Neural cell (in vitro differentiated cells): Measurements from ENCODE around the gene CHERP. TPM values are rescaled to one million over a fixed set of nuclear protein-coding genes. Genes with fewer than 3 reads are reported as not detected.
A peak's percentile ranks its signal among the peaks of the same experiment; 100 is the strongest.

Source experiments
- H2AFZ ChIP-seq: fragments of 200-600, 300-800 bp; sonication (generic), shearing (Covaris generic); 2 replicates; pipeline ENCODE4 v1.6.0; 2014; ENCODE audit warnings: low read depth, mild to moderate bottlenecking, antibody characterized with exemption, low read length, moderate library complexity
- H3F3A ChIP-seq: fragments of 200-600 bp; shearing (Covaris generic); 2 replicates; pipeline ENCODE4 v1.6.1; 2016; ENCODE audit warnings: mild to moderate bottlenecking, moderate library complexity, mixed read lengths, antibody characterized with exemption, low read length; ENCODE audit not compliant: insufficient read depth, poor library complexity, severe bottlenecking
- H3K27ac ChIP-seq: fragments of 200-600, 300-800 bp; sonication (generic), shearing (Covaris generic); 2 replicates; pipeline ENCODE4 v1.5.1; 2014; ENCODE audit warnings: mild to moderate bottlenecking, low read length, moderate library complexity
- H3K27me3 ChIP-seq: fragments of 300-800, 200-600 bp; sonication (generic), shearing (Covaris generic); 2 replicates; pipeline ENCODE4 v1.6.0; 2014; ENCODE audit warnings: mild to moderate bottlenecking, low read depth, low read length, moderate library complexity; ENCODE audit not compliant: insufficient read depth
- H3K36me3 ChIP-seq: fragments of 300-800, 200-600 bp; sonication (generic), shearing (Covaris generic); 2 replicates; pipeline ENCODE4 v1.5.1; 2014; ENCODE audit warnings: mild to moderate bottlenecking, antibody characterized with exemption, low read length, moderate library complexity; ENCODE audit not compliant: insufficient read depth
- H3K4me2 ChIP-seq: fragments of 300-800, 200-600 bp; sonication (generic), shearing (Covaris generic); 2 replicates; pipeline ENCODE4 v1.6.0; 2014; ENCODE audit warnings: mild to moderate bottlenecking, low read length
- H3K4me3 ChIP-seq: fragments of 300-800, 200-600 bp; sonication (generic), shearing (Covaris generic); 2 replicates; pipeline ENCODE4 v1.5.1; 2014; ENCODE audit warnings: mild to moderate bottlenecking, low read length, moderate library complexity
- H3K79me2 ChIP-seq: fragments of 200-600 bp; shearing (Covaris generic); replicated peaks from 2 replicates; pipeline ENCODE4 v1.6.0; 2014; ENCODE audit warnings: mild to moderate bottlenecking, low read length, moderate library complexity; ENCODE audit not compliant: insufficient read depth
- H3K9ac ChIP-seq: fragments of 300-800, 200-600 bp; sonication (generic), shearing (Covaris generic); 2 replicates; pipeline ENCODE4 v1.6.1; 2016; ENCODE audit warnings: mild to moderate bottlenecking, low read length, mixed read lengths
- H3K9me2 ChIP-seq: fragments of 200-600 bp; shearing (Covaris generic); 2 replicates; pipeline ENCODE4 v1.6.1; 2016; ENCODE audit warnings: mild to moderate bottlenecking, low read length, mixed read lengths; ENCODE audit not compliant: insufficient read depth
- H3K9me3 ChIP-seq: fragments of 200-600, 300-800 bp; sonication (generic), shearing (Covaris generic); 2 replicates; pipeline ENCODE4 v1.6.1; 2016; ENCODE audit warnings: mild to moderate bottlenecking, mixed run types, low read length, moderate library complexity, mixed read lengths
- H4K20me1 ChIP-seq: fragments of 200-600 bp; shearing (Covaris generic); 2 replicates; pipeline ENCODE4 v1.6.1; 2016; ENCODE audit warnings: mild to moderate bottlenecking, mixed run types; ENCODE audit not compliant: insufficient read depth
- EP300 ChIP-seq: fragments of 450-650 bp; conservative IDR thresholded peaks from 2 replicates; pipeline ENCODE4 v1.6.1; 2014; ENCODE audit warnings: antibody characterized with exemption, mild to moderate bottlenecking, moderate library complexity; ENCODE audit not compliant: poor library complexity, severe bottlenecking
- EZH2 ChIP-seq: fragments of 200-600, 300-800 bp; shearing (Covaris generic), sonication (generic); IDR thresholded peaks from 2 replicates; pipeline ENCODE4 v1.6.1; 2014; ENCODE audit warnings: antibody characterized with exemption, low read length, borderline replicate concordance, mild to moderate bottlenecking; ENCODE audit not compliant: insufficient read depth, poor library complexity, severe bottlenecking
- MXI1 ChIP-seq: fragments of 450-650 bp; conservative IDR thresholded peaks from 2 replicates; pipeline ENCODE4 v1.6.1; 2014; ENCODE audit warnings: antibody characterized with exemption, mild to moderate bottlenecking; ENCODE audit not compliant: poor library complexity, severe bottlenecking
- POLR2AphosphoS5 ChIP-seq: IDR thresholded peaks from 2 replicates; pipeline ENCODE4 v1.6.1; 2012
- RAD21 ChIP-seq: fragments of 450-650 bp; conservative IDR thresholded peaks from 2 replicates; pipeline ENCODE4 v1.6.1; 2014; ENCODE audit warnings: antibody characterized with exemption, mild to moderate bottlenecking, moderate library complexity
- SMC3 ChIP-seq: fragments of 450-650 bp; conservative IDR thresholded peaks from 2 replicates; pipeline ENCODE4 v1.6.1; 2014; ENCODE audit warnings: antibody characterized with exemption, mild to moderate bottlenecking, moderate library complexity; ENCODE audit not compliant: poor library complexity
- TAF1 ChIP-seq: IDR thresholded peaks from 2 replicates; pipeline ENCODE4 v1.6.1; 2012; ENCODE audit warnings: low read depth
- polyA plus RNA-seq: library from polyadenylated mRNA; depleted of rRNA; stranded (reverse); fragments of >200 nt; gene quantifications from 2 replicates; pipeline ENCODE4 v1.2.3, GENCODE V29; 2014
- TF ChIP-seq, protein P1 (sequence below): IDR thresholded peaks from 2 replicates; pipeline ENCODE4 v1.6.1; 2012; ENCODE audit warnings: borderline replicate concordance
- TF ChIP-seq, protein P2 (sequence below): fragments of 450-650 bp; IDR thresholded peaks from 2 replicates; pipeline ENCODE4 v1.5.1; 2014; ENCODE audit warnings: antibody characterized with exemption, mild to moderate bottlenecking, moderate library complexity; ENCODE audit not compliant: poor library complexity, severe bottlenecking

Gene CHERP
- polyA plus RNA-seq, 1 donor from 2014 or later: 5.4 TPM

DNA sequence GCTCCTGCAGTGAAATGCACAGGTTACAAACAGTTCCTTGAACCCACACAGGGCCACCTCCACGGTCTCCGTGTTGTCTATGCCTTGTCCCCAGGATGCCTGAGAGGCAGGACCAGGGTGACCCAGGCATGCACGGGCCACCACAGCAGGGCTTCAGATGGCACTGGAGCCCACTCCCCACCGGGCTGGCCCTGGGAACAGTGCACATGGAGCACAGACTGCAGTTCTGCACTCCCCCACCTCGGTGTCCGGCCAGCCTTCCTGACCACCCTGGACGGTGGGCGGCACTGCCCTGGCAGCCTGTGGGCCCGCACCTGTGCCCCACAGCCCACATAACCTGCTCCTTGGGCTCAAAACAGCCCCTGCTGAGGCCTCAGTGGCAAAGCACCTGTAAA is 44.2 kb upstream of the CHERP start:
- TF ChIP-seq SMC3 (no peak), EZH2 (no peak), POLR2AphosphoS5 (no peak), RAD21 (no peak), TAF1 (no peak), MXI1 (no peak), EP300 (no peak)
- TF ChIP-seq, protein P1, sequence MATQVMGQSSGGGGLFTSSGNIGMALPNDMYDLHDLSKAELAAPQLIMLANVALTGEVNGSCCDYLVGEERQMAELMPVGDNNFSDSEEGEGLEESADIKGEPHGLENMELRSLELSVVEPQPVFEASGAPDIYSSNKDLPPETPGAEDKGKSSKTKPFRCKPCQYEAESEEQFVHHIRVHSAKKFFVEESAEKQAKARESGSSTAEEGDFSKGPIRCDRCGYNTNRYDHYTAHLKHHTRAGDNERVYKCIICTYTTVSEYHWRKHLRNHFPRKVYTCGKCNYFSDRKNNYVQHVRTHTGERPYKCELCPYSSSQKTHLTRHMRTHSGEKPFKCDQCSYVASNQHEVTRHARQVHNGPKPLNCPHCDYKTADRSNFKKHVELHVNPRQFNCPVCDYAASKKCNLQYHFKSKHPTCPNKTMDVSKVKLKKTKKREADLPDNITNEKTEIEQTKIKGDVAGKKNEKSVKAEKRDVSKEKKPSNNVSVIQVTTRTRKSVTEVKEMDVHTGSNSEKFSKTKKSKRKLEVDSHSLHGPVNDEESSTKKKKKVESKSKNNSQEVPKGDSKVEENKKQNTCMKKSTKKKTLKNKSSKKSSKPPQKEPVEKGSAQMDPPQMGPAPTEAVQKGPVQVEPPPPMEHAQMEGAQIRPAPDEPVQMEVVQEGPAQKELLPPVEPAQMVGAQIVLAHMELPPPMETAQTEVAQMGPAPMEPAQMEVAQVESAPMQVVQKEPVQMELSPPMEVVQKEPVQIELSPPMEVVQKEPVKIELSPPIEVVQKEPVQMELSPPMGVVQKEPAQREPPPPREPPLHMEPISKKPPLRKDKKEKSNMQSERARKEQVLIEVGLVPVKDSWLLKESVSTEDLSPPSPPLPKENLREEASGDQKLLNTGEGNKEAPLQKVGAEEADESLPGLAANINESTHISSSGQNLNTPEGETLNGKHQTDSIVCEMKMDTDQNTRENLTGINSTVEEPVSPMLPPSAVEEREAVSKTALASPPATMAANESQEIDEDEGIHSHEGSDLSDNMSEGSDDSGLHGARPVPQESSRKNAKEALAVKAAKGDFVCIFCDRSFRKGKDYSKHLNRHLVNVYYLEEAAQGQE: no peak
- TF ChIP-seq, protein P2, sequence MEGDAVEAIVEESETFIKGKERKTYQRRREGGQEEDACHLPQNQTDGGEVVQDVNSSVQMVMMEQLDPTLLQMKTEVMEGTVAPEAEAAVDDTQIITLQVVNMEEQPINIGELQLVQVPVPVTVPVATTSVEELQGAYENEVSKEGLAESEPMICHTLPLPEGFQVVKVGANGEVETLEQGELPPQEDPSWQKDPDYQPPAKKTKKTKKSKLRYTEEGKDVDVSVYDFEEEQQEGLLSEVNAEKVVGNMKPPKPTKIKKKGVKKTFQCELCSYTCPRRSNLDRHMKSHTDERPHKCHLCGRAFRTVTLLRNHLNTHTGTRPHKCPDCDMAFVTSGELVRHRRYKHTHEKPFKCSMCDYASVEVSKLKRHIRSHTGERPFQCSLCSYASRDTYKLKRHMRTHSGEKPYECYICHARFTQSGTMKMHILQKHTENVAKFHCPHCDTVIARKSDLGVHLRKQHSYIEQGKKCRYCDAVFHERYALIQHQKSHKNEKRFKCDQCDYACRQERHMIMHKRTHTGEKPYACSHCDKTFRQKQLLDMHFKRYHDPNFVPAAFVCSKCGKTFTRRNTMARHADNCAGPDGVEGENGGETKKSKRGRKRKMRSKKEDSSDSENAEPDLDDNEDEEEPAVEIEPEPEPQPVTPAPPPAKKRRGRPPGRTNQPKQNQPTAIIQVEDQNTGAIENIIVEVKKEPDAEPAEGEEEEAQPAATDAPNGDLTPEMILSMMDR: no peak
- Histone ChIP-seq H3K4me2 (no peak overlapping the region), H3K9me2 (no peaks in the 10 kb centered on the region), H3K9me3 (no peaks in the 10 kb centered on the region), H3K27me3 (no peaks in the 10 kb centered on the region), H4K20me1 (no peaks in the 10 kb centered on the region), H3K79me2 (peaks cover 16% of the 10 kb centered on the region), H3K27ac (peak overlapping the region; percentile 53), H3K36me3 (no peaks in the 10 kb centered on the region), H3K4me3 (no peak overlapping the region), H3K9ac (no peak overlapping the region), H3F3A (peaks cover 7% of the 10 kb centered on the region), H2AFZ (no peak overlapping the region)

DNA sequence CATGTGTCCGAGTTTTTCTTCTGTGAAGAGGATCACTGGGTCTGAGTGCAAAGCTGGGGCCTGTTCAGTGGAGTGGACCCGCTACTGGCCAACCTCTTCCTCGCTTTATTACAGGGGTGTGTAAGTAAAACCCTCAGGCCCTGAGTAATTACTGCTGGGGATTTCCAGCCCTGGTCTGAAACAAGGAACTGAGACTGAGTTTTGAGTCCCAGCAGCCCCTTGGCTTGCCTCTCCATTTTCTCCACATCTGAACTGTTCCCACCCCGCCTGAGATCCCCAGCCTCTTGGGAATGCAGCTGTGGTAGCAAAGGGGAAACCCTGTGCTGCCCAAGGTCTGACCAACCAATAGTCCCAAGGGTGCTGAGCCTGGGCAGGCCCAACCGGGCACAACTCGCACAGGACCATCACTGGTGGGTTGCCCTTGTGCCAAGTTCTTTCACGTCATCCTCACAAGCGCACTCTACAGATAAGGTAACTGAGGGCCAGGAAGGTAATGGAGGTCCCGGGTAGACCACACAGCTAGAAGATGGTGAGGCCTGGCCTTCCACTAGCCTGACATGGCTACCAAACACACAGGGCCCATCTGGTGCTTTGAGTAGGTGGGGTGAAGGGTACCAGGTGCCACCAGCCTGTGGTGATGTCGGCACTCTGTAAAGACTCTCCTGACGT is 43.7 kb upstream of the CHERP start:
- Histone ChIP-seq H3K36me3 (no peaks in the 10 kb centered on the region), H3K9ac (no peak overlapping the region), H3K27ac (peak overlapping the region; percentile 91), H4K20me1 (no peaks in the 10 kb centered on the region), H3F3A (peaks cover 7% of the 10 kb centered on the region), H3K4me2 (no peak overlapping the region), H3K4me3 (no peak overlapping the region), H3K9me2 (no peaks in the 10 kb centered on the region), H3K9me3 (no peaks in the 10 kb centered on the region), H3K27me3 (no peaks in the 10 kb centered on the region), H2AFZ (no peak overlapping the region), H3K79me2 (peaks cover 16% of the 10 kb centered on the region)
- TF ChIP-seq TAF1 (no peak), EP300 (no peak), EZH2 (no peak), SMC3 (no peak), POLR2AphosphoS5 (no peak), MXI1 (no peak), RAD21 (no peak)
- TF ChIP-seq, protein P1: no peak
- TF ChIP-seq, protein P2: no peak
